WI38 (cell line): ENCODE data around the gene SSR4.

Experiments
- H3K4me3 ChIP-seq: 2 replicates; pipeline ENCODE4 v1.5.1; 2011; ENCODE audit warnings: low read depth, mild to moderate bottlenecking, control low read depth, low read length
- TF ChIP-seq, protein P1 (sequence below): IDR thresholded peaks from 2 replicates; pipeline ENCODE4 v1.5.1; 2012; ENCODE audit warnings: low read depth, mild to moderate bottlenecking, control low read depth, low read length

SSR4 gene

DNA sequence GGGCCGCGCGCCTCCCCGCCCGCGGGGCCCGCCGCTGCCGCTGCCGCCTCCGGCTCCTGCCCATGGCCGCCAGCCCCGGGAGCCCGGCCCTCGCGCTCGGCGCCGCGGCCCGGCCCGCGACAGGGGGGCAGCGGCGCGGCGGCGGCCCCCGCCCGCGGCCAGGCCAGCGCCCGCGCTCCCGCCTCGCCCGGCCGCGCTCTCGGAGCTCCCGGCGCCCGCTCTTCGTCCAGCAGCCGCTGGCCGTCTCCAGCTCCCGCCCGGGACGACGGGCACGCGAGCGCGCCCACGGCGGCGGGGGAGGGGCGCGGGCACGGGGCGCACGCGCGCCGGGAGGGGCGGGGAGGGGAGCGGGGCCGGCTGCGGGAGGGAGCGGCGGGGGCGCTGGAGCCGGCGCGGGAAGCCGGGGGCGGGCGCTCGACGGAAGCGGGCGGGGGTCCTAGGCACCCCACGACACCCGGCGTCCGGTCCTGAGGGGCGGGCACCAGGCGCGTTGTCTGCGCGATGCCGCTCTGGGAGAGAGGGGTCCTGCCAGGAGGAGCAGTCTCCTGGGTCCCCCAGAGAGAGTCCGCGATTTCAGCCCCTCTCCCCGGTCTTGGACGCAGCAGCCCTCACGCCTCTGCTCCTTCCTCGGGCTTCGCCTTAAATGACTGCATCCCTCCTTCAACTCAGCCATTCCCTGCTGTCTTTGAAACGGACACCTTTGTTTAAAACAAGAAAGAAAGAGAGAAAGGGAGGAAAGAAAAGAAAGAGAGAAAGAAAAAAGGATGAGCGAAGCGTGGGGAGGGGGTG lies 36.4 kb downstream of the SSR4 start:
- TF ChIP-seq, protein P1, sequence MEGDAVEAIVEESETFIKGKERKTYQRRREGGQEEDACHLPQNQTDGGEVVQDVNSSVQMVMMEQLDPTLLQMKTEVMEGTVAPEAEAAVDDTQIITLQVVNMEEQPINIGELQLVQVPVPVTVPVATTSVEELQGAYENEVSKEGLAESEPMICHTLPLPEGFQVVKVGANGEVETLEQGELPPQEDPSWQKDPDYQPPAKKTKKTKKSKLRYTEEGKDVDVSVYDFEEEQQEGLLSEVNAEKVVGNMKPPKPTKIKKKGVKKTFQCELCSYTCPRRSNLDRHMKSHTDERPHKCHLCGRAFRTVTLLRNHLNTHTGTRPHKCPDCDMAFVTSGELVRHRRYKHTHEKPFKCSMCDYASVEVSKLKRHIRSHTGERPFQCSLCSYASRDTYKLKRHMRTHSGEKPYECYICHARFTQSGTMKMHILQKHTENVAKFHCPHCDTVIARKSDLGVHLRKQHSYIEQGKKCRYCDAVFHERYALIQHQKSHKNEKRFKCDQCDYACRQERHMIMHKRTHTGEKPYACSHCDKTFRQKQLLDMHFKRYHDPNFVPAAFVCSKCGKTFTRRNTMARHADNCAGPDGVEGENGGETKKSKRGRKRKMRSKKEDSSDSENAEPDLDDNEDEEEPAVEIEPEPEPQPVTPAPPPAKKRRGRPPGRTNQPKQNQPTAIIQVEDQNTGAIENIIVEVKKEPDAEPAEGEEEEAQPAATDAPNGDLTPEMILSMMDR = no peak
- no peak overlapping the region for H3K4me3 ChIP-seq

DNA sequence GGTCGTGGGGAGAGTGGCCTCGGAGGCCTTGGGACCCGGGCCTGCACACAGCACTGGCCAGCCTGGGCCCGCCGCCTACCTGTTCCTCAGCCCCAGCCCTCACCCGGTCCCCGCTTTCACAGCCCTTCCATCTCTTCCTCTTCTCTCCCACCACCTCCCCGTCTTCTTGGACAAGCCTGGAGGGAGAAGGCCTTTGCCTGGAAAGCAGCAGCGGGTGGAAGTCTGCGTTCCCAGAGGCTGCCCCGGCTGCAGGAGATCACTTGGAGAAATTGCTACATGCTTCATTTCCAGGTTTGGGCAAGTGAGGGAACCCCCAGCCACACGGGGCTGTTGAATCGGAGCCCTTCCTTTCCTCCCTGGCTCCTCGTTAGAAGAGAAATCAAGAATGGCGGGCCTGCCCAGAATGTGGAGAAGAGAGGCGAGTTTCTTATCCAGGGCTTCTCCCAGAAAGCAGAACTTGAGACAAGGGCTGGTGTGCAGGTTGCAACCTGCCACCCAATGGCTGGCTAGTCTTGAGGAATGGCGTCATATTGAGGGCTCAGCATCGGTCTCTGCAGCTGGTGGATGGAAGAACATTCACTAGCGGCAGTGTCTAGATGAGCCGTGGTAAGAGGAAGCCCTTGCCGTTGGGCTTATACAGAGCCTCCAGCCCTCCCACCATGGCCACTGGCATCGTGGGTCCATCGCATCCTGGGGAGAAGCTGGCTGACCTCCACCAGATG lies 37.1 kb downstream of the SSR4 start:
- TF ChIP-seq, protein P1 = no peak
- no peak overlapping the region for H3K4me3 ChIP-seq

DNA sequence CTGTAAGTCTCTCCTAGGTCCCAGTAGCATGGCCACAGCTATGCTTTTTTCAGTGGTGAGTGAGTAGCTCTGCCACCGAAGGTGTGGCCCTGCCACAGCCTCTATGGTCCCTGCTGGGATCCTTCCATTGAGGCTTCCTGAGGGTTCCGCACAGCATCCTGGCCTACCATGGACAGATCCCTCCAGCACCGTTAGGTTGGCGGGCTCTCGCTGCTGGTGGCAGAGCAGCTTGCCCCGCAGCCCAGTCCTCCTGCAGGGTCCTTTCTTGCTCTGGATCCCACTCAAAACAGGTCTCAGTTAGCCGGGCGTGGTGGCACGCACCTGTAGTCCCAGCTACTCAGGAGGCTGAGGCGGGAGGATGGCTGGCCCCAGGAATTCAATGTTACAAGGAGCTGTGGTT lies 38.3 kb downstream of the SSR4 start:
- TF ChIP-seq, protein P1 = no peak
- H3K4me3 ChIP-seq = no peak overlapping the region

DNA sequence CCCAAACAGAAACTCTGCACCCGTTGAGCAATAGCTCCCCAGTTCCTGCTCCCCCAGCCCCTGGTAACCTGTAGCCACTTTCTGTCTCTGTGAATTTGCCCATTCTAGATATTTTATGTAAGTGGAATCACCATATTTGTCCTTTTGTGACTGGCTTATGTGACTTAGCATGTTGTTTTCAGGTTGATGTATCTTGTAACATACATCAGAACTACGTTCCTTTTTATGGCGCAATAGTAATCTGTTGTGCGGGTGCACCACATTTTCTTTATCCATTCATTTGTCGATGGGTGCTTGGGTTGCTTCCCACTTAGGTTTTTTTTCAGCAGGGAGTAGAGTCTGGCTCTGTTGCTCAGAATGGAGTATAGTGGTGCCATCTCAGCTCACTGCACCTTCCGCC lies 42.5 kb downstream of the SSR4 start:
- H3K4me3 ChIP-seq = no peak overlapping the region
- TF ChIP-seq, protein P1 = no peak

DNA sequence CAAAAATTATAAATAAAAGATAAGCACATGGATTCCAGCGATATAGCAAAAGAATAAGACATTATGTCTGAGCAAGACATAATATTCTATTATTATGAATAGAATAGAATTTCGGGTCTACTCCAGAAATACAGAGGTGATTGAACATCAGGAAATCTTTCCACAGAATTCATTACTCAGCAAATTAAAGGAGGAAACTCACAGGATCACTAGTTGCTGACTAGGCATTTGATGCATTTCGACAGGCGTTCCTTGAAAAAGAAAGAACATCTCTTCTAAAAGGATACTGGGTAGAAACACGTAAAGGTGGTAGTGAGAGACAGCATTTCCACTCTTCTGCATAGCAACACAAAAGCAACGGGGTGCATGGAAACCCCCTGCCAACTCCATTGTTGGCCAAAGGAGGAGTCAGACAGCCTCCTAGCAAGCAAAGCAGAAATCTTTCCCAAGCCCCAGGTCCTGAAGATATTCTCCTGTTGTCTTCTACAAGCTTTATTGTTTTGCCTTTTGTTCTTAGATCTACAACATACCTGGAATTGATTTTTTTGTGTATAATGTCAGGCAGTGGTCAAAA lies 50.1 kb downstream of the SSR4 start:
- TF ChIP-seq, protein P1 = no peak
- no peak overlapping the region for H3K4me3 ChIP-seq

DNA sequence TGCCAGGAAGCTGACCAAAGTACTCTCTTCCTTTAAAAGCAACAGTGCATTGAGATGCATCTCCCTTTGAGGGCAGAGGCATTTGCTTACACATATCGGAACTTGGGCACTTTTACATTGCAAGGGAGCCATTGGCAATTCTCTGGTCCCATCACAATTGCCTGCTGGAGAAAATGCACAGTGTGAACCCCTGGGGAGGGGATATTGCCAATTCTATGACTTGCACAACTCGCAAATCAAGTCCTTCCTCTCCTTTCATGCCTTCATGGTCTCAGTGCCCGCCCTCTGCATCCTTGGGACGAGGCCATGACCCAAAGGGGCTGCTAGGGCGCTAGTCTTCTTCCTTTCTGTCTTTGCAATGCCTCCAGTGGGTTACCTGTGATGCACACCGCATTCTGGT lies 50.7 kb downstream of the SSR4 start:
- H3K4me3 ChIP-seq = no peak overlapping the region
- TF ChIP-seq, protein P1 = no peak

DNA sequence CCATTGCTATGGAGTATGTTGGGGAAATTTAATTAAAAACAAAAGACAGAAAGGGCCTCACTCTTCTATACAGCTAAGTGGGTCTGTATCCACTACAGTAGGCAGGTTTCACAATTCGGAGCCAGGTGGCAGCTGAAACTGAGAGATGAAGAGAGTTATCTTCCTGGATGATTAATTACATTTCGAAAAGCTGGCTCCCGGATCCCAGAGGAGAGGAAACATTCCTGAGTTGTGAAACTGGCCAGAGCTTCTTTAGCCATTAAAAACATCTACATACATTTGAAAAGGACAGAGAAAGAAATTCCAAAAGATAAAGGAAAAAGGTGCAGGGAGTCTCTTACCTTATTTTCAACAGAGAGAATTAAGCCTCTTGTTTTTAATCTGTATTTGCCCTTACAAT lies 51.4 kb downstream of the SSR4 start:
- no peak overlapping the region for H3K4me3 ChIP-seq
- TF ChIP-seq, protein P1 = no peak
